HCT116 (cell line): ENCODE data around the gene UBR3. TPM values are rescaled to one million over a fixed set of nuclear protein-coding genes. Genes with fewer than 3 reads are reported as not detected.

Source experiments
- ATAC-seq: fragments of 200-7000 bp; cut with Tn5 transposase; 2 replicates; pipeline ENCODE4 v1.9.1; 2020; ENCODE audit warnings: mild to moderate bottlenecking, moderate library complexity
- BruUV-seq: library from RNA; stranded (reverse); fragments of 400-500 nt; replicated peaks from 2 replicates; lab custom pipeline; 2021; lab: Mats Ljungman, UMichigan
- CTCF ChIA-PET: fragments of 300-600 bp; sonication (Branson Sonifier 250); formaldehyde crosslinking; loops from one replicate; lab custom pipeline; 2021; ENCODE audit warnings: antibody characterized with exemption; lab: Charles Lee
- POLR2A ChIA-PET: fragments of 300-600, 350-600 bp; sonication (Branson Sonifier 250); formaldehyde crosslinking; loops from one replicate; lab custom pipeline; 2021; ENCODE audit warnings: antibody characterized with exemption; lab: Charles Lee
- RAD21 ChIA-PET, 2 experiments: fragments of 300-600 bp; sonication (Branson Sonifier 250); formaldehyde crosslinking; loops; one replicate each; lab custom pipeline; 2023; ENCODE audit warnings: low total read pairs in 2 of 2; ENCODE audit not compliant: uncharacterized antibody in 2 of 2, unreplicated experiment in 2 of 2, low non-redundant PET in 1 of 2; lab: Charles Lee
- DNase-seq: peaks from one replicate; pipeline ENCODE4 v3.0.0-alpha.2; 2010; ENCODE audit warnings: low read depth, low spot score
- H2AFZ ChIP-seq: fragments of 200-600 bp; shearing (Covaris generic), sonication (generic); 2 replicates; pipeline ENCODE4 v1.6.1; 2017; ENCODE audit warnings: low read depth, mixed run types, mixed read lengths, antibody characterized with exemption, low read length; ENCODE audit not compliant: poor library complexity, severe bottlenecking
- H3K27ac ChIP-seq: 2 replicates; pipeline ENCODE4 v1.5.1; 2012; ENCODE audit warnings: low read depth, low read length
- H3K27me3 ChIP-seq: fragments of 200-600 bp; sonication (generic); 2 replicates; pipeline ENCODE4 v1.6.1; 2016; ENCODE audit warnings: mixed run types, low read length, mixed read lengths; ENCODE audit not compliant: insufficient read depth
- H3K36me3 ChIP-seq, 2 experiments: fragments of 200-500 bp in 1 of 2; fragments of 200-600 bp in 1 of 2; sonication (Bioruptor generic) in 1 of 2; sonication (generic) in 1 of 2; 2 replicates each; pipeline versions ENCODE4 v1.5.1 to v1.6.1; 2014 to 2016; ENCODE audit warnings: low read length in 2 of 2, inconsistent platforms in 1 of 2, mixed read lengths in 1 of 2, mixed run types in 1 of 2; ENCODE audit not compliant: insufficient read depth in 2 of 2, control insufficient read depth in 1 of 2
- H3K4me1 ChIP-seq, 2 experiments: fragments of 200-600 bp in 1 of 2; sonication (generic) in 1 of 2; 2 replicates each; pipeline versions ENCODE4 v1.5.1 to v1.6.1; 2012 to 2017; ENCODE audit warnings: low read length in 2 of 2, inconsistent platforms in 1 of 2, mild to moderate bottlenecking in 1 of 2, mixed read lengths in 1 of 2, mixed run types in 1 of 2, moderate library complexity in 1 of 2; ENCODE audit not compliant: insufficient read depth in 2 of 2, control insufficient read depth in 1 of 2
- H3K4me2 ChIP-seq: fragments of 200-600 bp; sonication (generic); 2 replicates; pipeline ENCODE4 v1.6.1; 2017; ENCODE audit warnings: mixed run types, low read length, mixed read lengths
- H3K4me3 ChIP-seq, 2 experiments: fragments of 200-600 bp in 1 of 2; sonication (generic) in 1 of 2; replicated peaks in 1 of 2; 2 replicates each; pipeline ENCODE4 v1.5.1; 2011 to 2016; ENCODE audit warnings: low read length in 2 of 2, control low read depth in 1 of 2, low read depth in 1 of 2, mild to moderate bottlenecking in 1 of 2, mixed read lengths in 1 of 2, mixed run types in 1 of 2
- H3K79me2 ChIP-seq: fragments of 200-600 bp; sonication (generic); 2 replicates; pipeline ENCODE4 v1.6.1; 2017; ENCODE audit warnings: mild to moderate bottlenecking, mixed run types, low read length, moderate library complexity, mixed read lengths; ENCODE audit not compliant: insufficient read depth
- H3K9ac ChIP-seq: fragments of 200-600 bp; sonication (generic); 2 replicates; pipeline ENCODE4 v1.6.1; 2016; ENCODE audit warnings: low read length, mixed read lengths
- H3K9me2 ChIP-seq: fragments of 200-600 bp; sonication (generic), shearing (Covaris generic); 2 replicates; pipeline ENCODE4 v1.6.1; 2017; ENCODE audit warnings: mixed run types, mild to moderate bottlenecking, moderate library complexity; ENCODE audit not compliant: insufficient read depth
- H3K9me3 ChIP-seq, 2 experiments: fragments of 200-500 bp in 1 of 2; fragments of 200-600 bp in 1 of 2; sonication (Bioruptor generic) in 1 of 2; sonication (generic) in 1 of 2; 2 replicates each; pipeline ENCODE4 v1.6.1; 2014 to 2017; ENCODE audit warnings: low read length in 2 of 2, mixed read lengths in 2 of 2, inconsistent platforms in 1 of 2, low read depth in 1 of 2, mild to moderate bottlenecking in 1 of 2, mixed run types in 1 of 2, moderate library complexity in 1 of 2; ENCODE audit not compliant: control insufficient read depth in 1 of 2, insufficient read depth in 1 of 2
- H4K20me1 ChIP-seq: fragments of 200-600 bp; sonication (generic), shearing (Covaris generic); 2 replicates; pipeline ENCODE4 v1.6.1; 2017; ENCODE audit warnings: mixed run types, mild to moderate bottlenecking, moderate library complexity; ENCODE audit not compliant: insufficient read depth
- CEBPB ChIP-seq: IDR thresholded peaks from 2 replicates; pipeline ENCODE4 v1.6.1; 2012; ENCODE audit warnings: low read depth
- EGR1 ChIP-seq: IDR thresholded peaks from 2 replicates; pipeline ENCODE4 v1.6.1; 2012; ENCODE audit warnings: low read depth
- ELF1 ChIP-seq: IDR thresholded peaks from 2 replicates; pipeline ENCODE4 v1.6.1; 2012; ENCODE audit warnings: low read depth, borderline replicate concordance
- EZH2phosphoT487 ChIP-seq: fragments of 200-600 bp; IDR thresholded peaks from 2 replicates; pipeline ENCODE4 v1.6.1; 2018; ENCODE audit warnings: antibody characterized with exemption, borderline replicate concordance
- POLR2AphosphoS5 ChIP-seq: IDR thresholded peaks from 2 replicates; pipeline ENCODE4 v1.6.1; 2011; ENCODE audit warnings: mild to moderate bottlenecking, low read depth, low read length, moderate library complexity
- RAD21 ChIP-seq: IDR thresholded peaks from 2 replicates; pipeline ENCODE4 v1.6.1; 2012; ENCODE audit warnings: low read depth, mild to moderate bottlenecking
- SIN3A ChIP-seq: IDR thresholded peaks from 2 replicates; pipeline ENCODE4 v1.6.1; 2012; ENCODE audit warnings: low read depth
- SP1 ChIP-seq: IDR thresholded peaks from 2 replicates; pipeline ENCODE4 v1.6.1; 2012; ENCODE audit warnings: low read depth
- SRF ChIP-seq: IDR thresholded peaks from 2 replicates; pipeline ENCODE4 v1.6.1; 2012; ENCODE audit warnings: low read depth
- YY1 ChIP-seq: IDR thresholded peaks from 2 replicates; pipeline ENCODE4 v1.6.1; 2011; ENCODE audit warnings: low read length, low read depth, moderate library complexity, mild to moderate bottlenecking; ENCODE audit not compliant: insufficient replicate concordance; ENCODE audit errors: extremely low read depth
- ZFX ChIP-seq: fragments of 450-650 bp; IDR thresholded peaks from 2 replicates; pipeline ENCODE4 v1.6.1; 2017
- intact Hi-C: fragments of 100-400 bp; cut with micrococcal nuclease; formaldehyde crosslinking; loops from 2 replicates; pipeline ENCODE4 v1.10.0; 2022
- total RNA-seq: library from RNA; stranded (reverse); gene quantifications from one replicate; pipeline ENCODE4 v1.2.1, GENCODE V29; 2021; ENCODE audit not compliant: unreplicated experiment
- TF ChIP-seq, protein P1 (sequence below): IDR thresholded peaks from 2 replicates; pipeline ENCODE4 v1.6.1; 2011; ENCODE audit warnings: mild to moderate bottlenecking, low read length, moderate library complexity; ENCODE audit not compliant: insufficient replicate concordance; ENCODE audit errors: extremely low read depth
- TF ChIP-seq, protein P2 (sequence below): IDR thresholded peaks from 2 replicates; pipeline ENCODE4 v1.6.1; 2012; ENCODE audit warnings: low read depth
- TF ChIP-seq, protein P3 (sequence below): IDR thresholded peaks from 2 replicates; pipeline ENCODE4 v1.6.1; 2012

UBR3 gene
- total RNA-seq, 1 experiment from 2014 or later = 29.5 TPM

DNA sequence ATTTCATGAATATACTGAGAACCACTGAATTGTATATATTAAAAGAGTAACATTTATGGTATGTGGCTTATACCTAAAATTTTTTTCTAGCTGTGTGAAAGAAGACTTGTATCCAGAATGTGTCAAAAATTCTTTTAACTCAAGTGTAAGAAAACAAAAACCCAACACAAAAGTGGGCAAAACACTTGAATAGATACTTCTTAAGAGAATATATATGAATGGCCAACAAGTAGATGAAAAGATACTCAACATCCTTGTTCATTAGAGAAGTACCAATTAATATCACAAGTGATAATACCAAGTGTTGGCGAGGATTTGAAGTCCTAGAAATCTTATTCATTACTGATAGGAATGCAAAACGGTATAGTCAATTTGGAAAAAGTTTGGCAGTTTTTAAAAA, 243.5 kb downstream of the UBR3 start:
- BruUV-seq = no TSS peak
- DNase-seq (no peak), ATAC-seq (no peak)
- RAD21 ChIA-PET = no interaction called here
- H3K9ac ChIP-seq = no peak overlapping the region
- intact Hi-C loops = no loop called here
- H3K79me2 ChIP-seq = no peaks in the 10 kb centered on the region
- no peak overlapping the region for H3K4me2 ChIP-seq
- POLR2A ChIA-PET = no interaction called here
- no peaks in the 10 kb centered on the region for H4K20me1 ChIP-seq
- H3K4me1 ChIP-seq = peaks cover 0 to 3% of the 10 kb centered on the region in 2 experiments; a peak in 1 of 4 replicates
- no peak overlapping the region for H2AFZ ChIP-seq
- H3K9me3 ChIP-seq = no peaks in the 10 kb centered on the region
- TF ChIP-seq POLR2AphosphoS5 (no peak), EGR1 (no peak), EZH2phosphoT487 (no peak), CEBPB (no peak), SIN3A (no peak), RAD21 (no peak), ZFX (no peak), SP1 (no peak), YY1 (no peak), SRF (no peak), ELF1 (no peak)
- TF ChIP-seq, protein P1, sequence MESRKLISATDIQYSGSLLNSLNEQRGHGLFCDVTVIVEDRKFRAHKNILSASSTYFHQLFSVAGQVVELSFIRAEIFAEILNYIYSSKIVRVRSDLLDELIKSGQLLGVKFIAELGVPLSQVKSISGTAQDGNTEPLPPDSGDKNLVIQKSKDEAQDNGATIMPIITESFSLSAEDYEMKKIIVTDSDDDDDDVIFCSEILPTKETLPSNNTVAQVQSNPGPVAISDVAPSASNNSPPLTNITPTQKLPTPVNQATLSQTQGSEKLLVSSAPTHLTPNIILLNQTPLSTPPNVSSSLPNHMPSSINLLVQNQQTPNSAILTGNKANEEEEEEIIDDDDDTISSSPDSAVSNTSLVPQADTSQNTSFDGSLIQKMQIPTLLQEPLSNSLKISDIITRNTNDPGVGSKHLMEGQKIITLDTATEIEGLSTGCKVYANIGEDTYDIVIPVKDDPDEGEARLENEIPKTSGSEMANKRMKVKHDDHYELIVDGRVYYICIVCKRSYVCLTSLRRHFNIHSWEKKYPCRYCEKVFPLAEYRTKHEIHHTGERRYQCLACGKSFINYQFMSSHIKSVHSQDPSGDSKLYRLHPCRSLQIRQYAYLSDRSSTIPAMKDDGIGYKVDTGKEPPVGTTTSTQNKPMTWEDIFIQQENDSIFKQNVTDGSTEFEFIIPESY = no peak
- TF ChIP-seq, protein P2, sequence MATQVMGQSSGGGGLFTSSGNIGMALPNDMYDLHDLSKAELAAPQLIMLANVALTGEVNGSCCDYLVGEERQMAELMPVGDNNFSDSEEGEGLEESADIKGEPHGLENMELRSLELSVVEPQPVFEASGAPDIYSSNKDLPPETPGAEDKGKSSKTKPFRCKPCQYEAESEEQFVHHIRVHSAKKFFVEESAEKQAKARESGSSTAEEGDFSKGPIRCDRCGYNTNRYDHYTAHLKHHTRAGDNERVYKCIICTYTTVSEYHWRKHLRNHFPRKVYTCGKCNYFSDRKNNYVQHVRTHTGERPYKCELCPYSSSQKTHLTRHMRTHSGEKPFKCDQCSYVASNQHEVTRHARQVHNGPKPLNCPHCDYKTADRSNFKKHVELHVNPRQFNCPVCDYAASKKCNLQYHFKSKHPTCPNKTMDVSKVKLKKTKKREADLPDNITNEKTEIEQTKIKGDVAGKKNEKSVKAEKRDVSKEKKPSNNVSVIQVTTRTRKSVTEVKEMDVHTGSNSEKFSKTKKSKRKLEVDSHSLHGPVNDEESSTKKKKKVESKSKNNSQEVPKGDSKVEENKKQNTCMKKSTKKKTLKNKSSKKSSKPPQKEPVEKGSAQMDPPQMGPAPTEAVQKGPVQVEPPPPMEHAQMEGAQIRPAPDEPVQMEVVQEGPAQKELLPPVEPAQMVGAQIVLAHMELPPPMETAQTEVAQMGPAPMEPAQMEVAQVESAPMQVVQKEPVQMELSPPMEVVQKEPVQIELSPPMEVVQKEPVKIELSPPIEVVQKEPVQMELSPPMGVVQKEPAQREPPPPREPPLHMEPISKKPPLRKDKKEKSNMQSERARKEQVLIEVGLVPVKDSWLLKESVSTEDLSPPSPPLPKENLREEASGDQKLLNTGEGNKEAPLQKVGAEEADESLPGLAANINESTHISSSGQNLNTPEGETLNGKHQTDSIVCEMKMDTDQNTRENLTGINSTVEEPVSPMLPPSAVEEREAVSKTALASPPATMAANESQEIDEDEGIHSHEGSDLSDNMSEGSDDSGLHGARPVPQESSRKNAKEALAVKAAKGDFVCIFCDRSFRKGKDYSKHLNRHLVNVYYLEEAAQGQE = no peak
- TF ChIP-seq, protein P3, sequence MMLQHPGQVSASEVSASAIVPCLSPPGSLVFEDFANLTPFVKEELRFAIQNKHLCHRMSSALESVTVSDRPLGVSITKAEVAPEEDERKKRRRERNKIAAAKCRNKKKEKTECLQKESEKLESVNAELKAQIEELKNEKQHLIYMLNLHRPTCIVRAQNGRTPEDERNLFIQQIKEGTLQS = no peak
- H3K9me2 ChIP-seq = no peaks in the 10 kb centered on the region
- CTCF ChIA-PET = no interaction called here
- H3K27ac ChIP-seq = no peak overlapping the region
- no peaks in the 10 kb centered on the region for H3K27me3 ChIP-seq
- H3K36me3 ChIP-seq = no peaks in the 10 kb centered on the region
- H3K4me3 ChIP-seq = no peak overlapping the region
